CMK (cell line): Measurements from ENCODE around the gene ZNF407.

Source experiments
- DNase-seq: peaks from one replicate; pipeline ENCODE4 v3.0.0-alpha.2; 2010; ENCODE audit warnings: low read depth

ZNF407 gene

GRCh38 chr18:74728586-74728985 lies 130.9 kb downstream of the ZNF407 start:
- DNase-seq = no peak

GRCh38 chr18:74731097-74731496 lies 133.4 kb downstream of the ZNF407 start:
- no peak for DNase-seq

- no peak for DNase-seq
These were observed 134.7 kb downstream of the ZNF407 start for GRCh38 chr18:74732380-74732779.

- no peak for DNase-seq
These were observed 135.9 kb downstream of the ZNF407 start for GRCh38 chr18:74733598-74733997.

- DNase-seq = no peak
These were observed 136.4 kb downstream of the ZNF407 start for GRCh38 chr18:74734013-74734444.

- DNase-seq = no peak
These were observed 142.3 kb downstream of the ZNF407 start for GRCh38 chr18:74739926-74740325.

GRCh38 chr18:74742573-74743243 lies 145.0 kb downstream of the ZNF407 start:
- no peak for DNase-seq

- DNase-seq = no peak
These were observed 148.1 kb downstream of the ZNF407 start for GRCh38 chr18:74745633-74746403.

GRCh38 chr18:74748809-74749208 lies 151.1 kb downstream of the ZNF407 start:
- no peak for DNase-seq

- no peak for DNase-seq
These were observed 161.3 kb downstream of the ZNF407 start for GRCh38 chr18:74758995-74759394.

- no peak for DNase-seq
These were observed 162.4 kb downstream of the ZNF407 start for GRCh38 chr18:74760026-74760425.

- DNase-seq = no peak
These were observed 162.8 kb downstream of the ZNF407 start for GRCh38 chr18:74760436-74760835.

- DNase-seq = no peak
These were observed 168.6 kb downstream of the ZNF407 start for GRCh38 chr18:74766251-74766650.

- no peak for DNase-seq
These were observed 170.4 kb downstream of the ZNF407 start for GRCh38 chr18:74768096-74768495.

GRCh38 chr18:74773171-74773624 lies 175.5 kb downstream of the ZNF407 start:
- DNase-seq = no peak

GRCh38 chr18:74774486-74774885 lies 176.8 kb downstream of the ZNF407 start:
- DNase-seq = no peak

GRCh38 chr18:74775239-74775638 lies 177.6 kb downstream of the ZNF407 start:
- no peak for DNase-seq

- DNase-seq = peak; percentile 12
These were observed 180.6 kb downstream of the ZNF407 start for GRCh38 chr18:74778191-74778847.

- no peak for DNase-seq
These were observed 187.1 kb downstream of the ZNF407 start for GRCh38 chr18:74784752-74785151.

GRCh38 chr18:74785632-74786031 lies 188.0 kb downstream of the ZNF407 start:
- no peak for DNase-seq

GRCh38 chr18:74788657-74789056 lies 191.0 kb downstream of the ZNF407 start:
- DNase-seq = no peak

GRCh38 chr18:74789078-74789477 lies 191.4 kb downstream of the ZNF407 start:
- no peak for DNase-seq

GRCh38 chr18:74790451-74790850 lies 192.8 kb downstream of the ZNF407 start:
- no peak for DNase-seq
